ENCODE measurements around the gene TLE1.

GRCh38 chr9:81631218-81631745, 58.1 kb downstream of the TLE1 start:
- no peak for TF ChIP-seq POLR2A (IDR thresholded peaks at IDR 0.05)
- no peak for TF ChIP-seq CTCF (IDR thresholded peaks at IDR 0.05)
- TF ChIP-seq POLR2AphosphoS5 (IDR thresholded peaks at IDR 0.05): no peak

Measured in gastroesophageal sphincter (tissue), 3 donors.